Frontal cortex (tissue), 4 donors: ENCODE results near the gene ITPKB. TPM values are rescaled to one million over a fixed set of nuclear protein-coding genes. Genes with fewer than 3 reads are reported as not detected.

ENCODE experiments used
- DNase-seq, 2 donors: peaks; one replicate each; pipeline ENCODE4 v3.0.0; 2012; ENCODE audit warnings: low spot score in 2 of 2
- FAIRE-seq: peaks from 2 replicates; lab custom pipeline; 2012; peaks lifted over from hg19 to GRCh38; lab: Jason Lieb, UNC
- total RNA-seq: library from RNA; depleted of rRNA; stranded (reverse); fragments of >200 nt; gene quantifications from one replicate; pipeline ENCODE4 v1.2.3, GENCODE V29; 2014
- donor health status: control.
- donor health status: control.
- donor health status: control.

The ITPKB gene
- total RNA-seq, 1 donor from 2014 or later = 3.3 TPM

GRCh38 chr1:226690460-226690982 is 48.6 kb downstream of the ITPKB start:
- FAIRE-seq = no peak
- DNase-seq = no peak

GRCh38 chr1:226688808-226689207 is 50.3 kb downstream of the ITPKB start:
- DNase-seq = no peak
- FAIRE-seq = no peak

GRCh38 chr1:226688056-226688748 is 50.9 kb downstream of the ITPKB start:
- FAIRE-seq = no peak
- DNase-seq = peak in 1 of 2 donors; percentile 61

- FAIRE-seq (no peak), DNase-seq (no peak)
These were observed 51.7 kb downstream of the ITPKB start for GRCh38 chr1:226687426-226687825.

- FAIRE-seq (no peak), DNase-seq (no peak)
These were observed 52.3 kb downstream of the ITPKB start for GRCh38 chr1:226686440-226687425.

- DNase-seq = no peak
- FAIRE-seq = no peak
These were observed 53.8 kb downstream of the ITPKB start for GRCh38 chr1:226685196-226685820.

GRCh38 chr1:226684026-226684425 is 55.1 kb downstream of the ITPKB start:
- FAIRE-seq (no peak), DNase-seq (no peak)

GRCh38 chr1:226682871-226683814 is 55.9 kb downstream of the ITPKB start:
- DNase-seq (no peak), FAIRE-seq (no peak)

GRCh38 chr1:226681652-226682493 is 57.2 kb downstream of the ITPKB start:
- FAIRE-seq (no peak), DNase-seq (no peak)

- no peak for FAIRE-seq
- DNase-seq = no peak
These were observed 58.4 kb downstream of the ITPKB start for GRCh38 chr1:226680653-226681052.

- DNase-seq (peak in 1 of 2 donors; percentile 70), FAIRE-seq (no peak)
These were observed 59.1 kb downstream of the ITPKB start for GRCh38 chr1:226679853-226680516.

GRCh38 chr1:226679262-226679661 is 59.8 kb downstream of the ITPKB start:
- FAIRE-seq (no peak), DNase-seq (no peak)

GRCh38 chr1:226678701-226679100 is 60.4 kb downstream of the ITPKB start:
- DNase-seq = no peak
- FAIRE-seq = no peak

GRCh38 chr1:226678251-226678650 is 60.8 kb downstream of the ITPKB start:
- FAIRE-seq = no peak
- no peak for DNase-seq

GRCh38 chr1:226677027-226678020 is 61.8 kb downstream of the ITPKB start:
- FAIRE-seq (no peak), DNase-seq (peak; percentile 37 to 65)

GRCh38 chr1:226676381-226676780 is 62.7 kb downstream of the ITPKB start:
- DNase-seq = no peak
- no peak for FAIRE-seq
